ENCODE results near the gene TADA2A.

DNA sequence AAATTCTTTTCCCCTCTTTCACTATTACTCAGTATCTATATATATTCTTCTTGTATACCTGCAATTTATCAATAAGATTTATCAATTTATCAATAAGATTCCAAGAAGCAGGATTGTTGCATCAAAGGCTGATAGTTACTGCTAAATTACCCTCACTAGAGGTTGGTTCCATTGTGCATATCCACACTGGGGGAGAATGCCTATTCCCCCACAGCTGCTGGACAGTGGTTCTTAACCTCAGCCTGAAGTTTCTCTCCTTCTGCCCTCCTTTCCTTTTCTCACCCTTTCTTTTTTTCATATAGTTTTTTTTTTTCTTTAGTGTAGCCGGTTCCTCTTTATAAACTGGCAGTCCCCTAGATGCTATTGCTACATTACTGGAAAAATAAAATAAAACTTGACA, 24.6 kb upstream of the TADA2A start:
- no peak for TF ChIP-seq POLR2A (IDR thresholded peaks at IDR 0.05)
- TF ChIP-seq CTCF (IDR thresholded peaks at IDR 0.05) = no peak

Data from thyroid gland (tissue), 4 donors.